Measurements from ENCODE around the gene WDFY2. TPM values are rescaled to one million over a fixed set of nuclear protein-coding genes. Genes with fewer than 3 reads are reported as not detected.

The WDFY2 gene
- total and polyA plus RNA-seq, 2 experiments from 2014 or later = 11.4 to 24.0 TPM

- Mint-ChIP-seq H3K9me3 (no peaks in the 10 kb centered on the region), H3K27me3 (ENCODE audit: insufficient read depth, low read depth, poor library complexity) (peaks cover 4% of the 10 kb centered on the region), H3K36me3 (ENCODE audit: low read depth) (peaks cover 17% of the 10 kb centered on the region), H3K4me1 (peaks cover 8% of the 10 kb centered on the region), H3K4me3 (no peak overlapping the region), H3K27ac (no peak overlapping the region)
- H3K79me2 ChIP-seq (replicated peaks; ENCODE audit: insufficient read depth) = no peaks in the 10 kb centered on the region
- peaks cover 6% of the 10 kb centered on the region; the same call in 1 of the 2 replicates for H4K20me1 ChIP-seq (replicated peaks; ENCODE audit: insufficient read depth)
- ATAC-seq = no peak
- H3K4me3 ChIP-seq = no peak overlapping the region
- no peaks in the 10 kb centered on the region for H3K27me3 ChIP-seq (ENCODE audit: insufficient read depth)
- no peaks in the 10 kb centered on the region for H3K9me2 ChIP-seq (ENCODE audit: insufficient read depth)
- peaks cover 16% of the 10 kb centered on the region; the same call in 1 of the 2 replicates for H3K36me3 ChIP-seq (ENCODE audit: insufficient read depth)
- H3K4me1 ChIP-seq (ENCODE audit: insufficient read depth) = no peaks in the 10 kb centered on the region; the same call in 1 of the 2 replicates
- no peak overlapping the region for H2AFZ ChIP-seq
- no peak for DNase-seq (ENCODE audit: low spot score)
- H3F3A ChIP-seq (replicated peaks; ENCODE audit: low read depth) = no peaks in the 10 kb centered on the region
- no peak overlapping the region for H3K27ac ChIP-seq (ENCODE audit: low read depth)
- no peak overlapping the region for H3K4me2 ChIP-seq
- no peak for TF ChIP-seq ZNF331 (CRISPR knock-in tag; IDR thresholded peaks at IDR 0.05; ENCODE audit: low read depth)
- no peak for TF ChIP-seq STAT1 (IDR thresholded peaks at IDR 0.05; ENCODE audit: unreplicated experiment)
- TF ChIP-seq REST (IDR thresholded peaks at IDR 0.05; ENCODE audit: unreplicated experiment) = no peak
- TF ChIP-seq NANOG (IDR thresholded peaks at IDR 0.05; ENCODE audit: borderline replicate concordance) = no peak
- TF ChIP-seq CREB1 (CRISPR knock-in tag; IDR thresholded peaks at IDR 0.05; ENCODE audit: low read depth) = no peak
- TF ChIP-seq ZNF462 (CRISPR knock-in tag; IDR thresholded peaks at IDR 0.05) = no peak
- no peak for TF ChIP-seq JUNB (IDR thresholded peaks at IDR 0.05; ENCODE audit: unreplicated experiment)
- no peak for TF ChIP-seq EZH2 (IDR thresholded peaks at IDR 0.05; ENCODE audit: low read depth, unreplicated experiment)
- no peak for TF ChIP-seq ZNF114 (CRISPR knock-in tag; IDR thresholded peaks at IDR 0.05)
- TF ChIP-seq EZH2phosphoT487 (IDR thresholded peaks at IDR 0.05; ENCODE audit: unreplicated experiment) = no peak
- TF ChIP-seq CTCF (conservative IDR thresholded peaks at IDR 0.05; ENCODE audit: low read depth in 2 of 2) = no peak
- no peak for TF ChIP-seq ETS1 (IDR thresholded peaks at IDR 0.05)
Measured at GRCh38 chr13:51734786-51735185, 150.5 kb downstream of the WDFY2 start.
